ENCODE results near the gene COBL.

DNA sequence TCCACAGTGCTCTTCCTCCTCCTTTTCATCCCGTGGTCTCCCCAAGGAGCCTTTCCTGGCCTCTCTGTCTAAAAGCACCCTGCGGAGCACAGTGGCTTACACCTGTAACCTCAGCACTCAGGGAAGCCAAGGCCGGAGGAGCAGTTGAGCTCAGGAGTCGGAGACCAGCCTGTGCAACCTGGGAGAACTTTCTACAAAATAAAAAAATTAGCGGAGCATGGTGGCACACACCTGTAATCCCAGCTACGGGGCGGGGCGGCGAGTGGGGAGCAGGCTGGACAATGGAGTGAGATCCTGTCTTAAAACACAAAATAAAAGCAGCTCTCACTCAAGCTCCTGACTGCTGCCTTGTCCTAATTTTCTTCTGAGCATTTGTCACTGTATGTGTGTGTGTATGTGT, 1.4 kb upstream of the COBL start:
- TF ChIP-seq, protein P1, sequence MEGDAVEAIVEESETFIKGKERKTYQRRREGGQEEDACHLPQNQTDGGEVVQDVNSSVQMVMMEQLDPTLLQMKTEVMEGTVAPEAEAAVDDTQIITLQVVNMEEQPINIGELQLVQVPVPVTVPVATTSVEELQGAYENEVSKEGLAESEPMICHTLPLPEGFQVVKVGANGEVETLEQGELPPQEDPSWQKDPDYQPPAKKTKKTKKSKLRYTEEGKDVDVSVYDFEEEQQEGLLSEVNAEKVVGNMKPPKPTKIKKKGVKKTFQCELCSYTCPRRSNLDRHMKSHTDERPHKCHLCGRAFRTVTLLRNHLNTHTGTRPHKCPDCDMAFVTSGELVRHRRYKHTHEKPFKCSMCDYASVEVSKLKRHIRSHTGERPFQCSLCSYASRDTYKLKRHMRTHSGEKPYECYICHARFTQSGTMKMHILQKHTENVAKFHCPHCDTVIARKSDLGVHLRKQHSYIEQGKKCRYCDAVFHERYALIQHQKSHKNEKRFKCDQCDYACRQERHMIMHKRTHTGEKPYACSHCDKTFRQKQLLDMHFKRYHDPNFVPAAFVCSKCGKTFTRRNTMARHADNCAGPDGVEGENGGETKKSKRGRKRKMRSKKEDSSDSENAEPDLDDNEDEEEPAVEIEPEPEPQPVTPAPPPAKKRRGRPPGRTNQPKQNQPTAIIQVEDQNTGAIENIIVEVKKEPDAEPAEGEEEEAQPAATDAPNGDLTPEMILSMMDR (IDR thresholded peaks at IDR 0.05), result no peak
- TF ChIP-seq POLR2A (IDR thresholded peaks at IDR 0.05), result no peak
- TF ChIP-seq POLR2AphosphoS5 (IDR thresholded peaks at IDR 0.05), result no peak

All from prostate gland (tissue), 2 donors.